DOHH2 (cell line): Measurements from ENCODE around the gene PTPRT.

Experiments used
- H3F3A ChIP-seq: fragments of 200-600 bp; sonication (generic), shearing (Covaris generic); 2 replicates; pipeline ENCODE4 v1.6.0; 2016; ENCODE audit warnings: antibody characterized with exemption, mild to moderate bottlenecking; ENCODE audit not compliant: control insufficient read depth, insufficient read depth
- H3K27ac ChIP-seq: fragments of 200-600 bp; sonication (generic); 2 replicates; pipeline ENCODE4 v1.5.1; 2014; ENCODE audit warnings: low read depth, mild to moderate bottlenecking, low read length, moderate library complexity
- H3K27me3 ChIP-seq: fragments of 200-600 bp; sonication (generic); 2 replicates; pipeline ENCODE4 v1.6.1; 2014; ENCODE audit warnings: mild to moderate bottlenecking, low read length, mixed read lengths; ENCODE audit not compliant: control insufficient read depth
- H3K36me3 ChIP-seq: fragments of 200-600 bp; sonication (generic); 2 replicates; pipeline ENCODE4 v1.6.1; 2014; ENCODE audit warnings: mild to moderate bottlenecking, low read length, moderate library complexity, mixed read lengths; ENCODE audit not compliant: control insufficient read depth
- H3K4me1 ChIP-seq: fragments of 200-600 bp; sonication (generic); 2 replicates; pipeline ENCODE4 v1.6.1; 2014; ENCODE audit warnings: mild to moderate bottlenecking, low read length, mixed read lengths; ENCODE audit not compliant: control insufficient read depth
- H3K4me2 ChIP-seq: fragments of 200-600 bp; sonication (generic); 2 replicates; pipeline ENCODE4 v1.6.0; 2014; ENCODE audit warnings: mild to moderate bottlenecking, low read length, moderate library complexity
- H3K4me3 ChIP-seq: fragments of 200-600 bp; sonication (generic); 2 replicates; pipeline ENCODE4 v1.5.1; 2014; ENCODE audit warnings: mild to moderate bottlenecking, low read length, mixed read lengths
- H3K79me2 ChIP-seq: fragments of 200-600 bp; sonication (generic); 2 replicates; pipeline ENCODE4 v1.6.1; 2014; ENCODE audit warnings: mild to moderate bottlenecking, low read length, mixed read lengths; ENCODE audit not compliant: control insufficient read depth
- H3K9me2 ChIP-seq: fragments of 200-600 bp; sonication (generic); replicated peaks from 2 replicates; pipeline ENCODE4 v1.6.1; 2014; ENCODE audit warnings: mild to moderate bottlenecking, low read length, mixed read lengths; ENCODE audit not compliant: control insufficient read depth
- H3K9me3 ChIP-seq: fragments of 200-600 bp; sonication (generic); 2 replicates; pipeline ENCODE4 v1.6.1; 2014; ENCODE audit warnings: antibody characterized with exemption, low read length, mixed read lengths; ENCODE audit not compliant: control insufficient read depth, insufficient read depth
- H4K20me1 ChIP-seq: fragments of 200-600 bp; sonication (generic); 2 replicates; pipeline ENCODE4 v1.6.0; 2014; ENCODE audit warnings: low read depth, mild to moderate bottlenecking, antibody characterized with exemption, low read length, moderate library complexity; ENCODE audit not compliant: control insufficient read depth, insufficient read depth
- CTCF ChIP-seq: fragments of 200-600 bp; sonication (generic); IDR thresholded peaks from one replicate; pipeline ENCODE4 v1.5.1; 2014; ENCODE audit warnings: antibody characterized with exemption, mild to moderate bottlenecking, low read depth, low read length; ENCODE audit not compliant: poor library complexity, severe bottlenecking
- EZH2phosphoT487 ChIP-seq: fragments of 200-600 bp; sonication (generic); IDR thresholded peaks from 2 replicates; pipeline ENCODE4 v1.6.1; 2017; ENCODE audit warnings: borderline replicate concordance, mild to moderate bottlenecking, antibody characterized with exemption, low read length, moderate library complexity, mixed read lengths

Gene PTPRT

GRCh38 chr20:42368910-42369309, 820.8 kb downstream of the PTPRT start:
- Histone ChIP-seq H3K36me3 (no peaks in the 10 kb centered on the region), H4K20me1 (no peaks in the 10 kb centered on the region), H3K79me2 (no peaks in the 10 kb centered on the region), H3K9me3 (no peaks in the 10 kb centered on the region), H3K4me2 (no peak overlapping the region), H3K9me2 (no peaks in the 10 kb centered on the region), H3F3A (no peaks in the 10 kb centered on the region), H3K27me3 (peaks cover 12% of the 10 kb centered on the region; the same call in 1 of the 2 replicates), H3K4me3 (no peak overlapping the region), H3K27ac (no peak overlapping the region), H3K4me1 (no peaks in the 10 kb centered on the region)
- TF ChIP-seq EZH2phosphoT487, result no peak
- TF ChIP-seq CTCF, result no peak

- Histone ChIP-seq H3F3A (no peaks in the 10 kb centered on the region), H3K36me3 (no peaks in the 10 kb centered on the region), H3K79me2 (no peaks in the 10 kb centered on the region), H3K9me3 (no peaks in the 10 kb centered on the region), H3K27ac (no peak overlapping the region), H3K4me1 (no peaks in the 10 kb centered on the region), H3K9me2 (no peaks in the 10 kb centered on the region), H3K4me2 (no peak overlapping the region), H3K27me3 (peaks cover 13% of the 10 kb centered on the region; the same call in 1 of the 2 replicates), H3K4me3 (no peak overlapping the region), H4K20me1 (no peaks in the 10 kb centered on the region)
- TF ChIP-seq EZH2phosphoT487 (no peak), CTCF (no peak)
These were observed 823.1 kb downstream of the PTPRT start for GRCh38 chr20:42366626-42367025.

- H3K4me2 ChIP-seq, result no peak overlapping the region
These were observed 825.3 kb downstream of the PTPRT start for GRCh38 chr20:42364446-42364845.

More at GRCh38 chr20:42364446-42364845, 825.3 kb downstream of the PTPRT start:
- Histone ChIP-seq H3F3A (no peaks in the 10 kb centered on the region), H4K20me1 (no peaks in the 10 kb centered on the region), H3K9me3 (no peaks in the 10 kb centered on the region), H3K79me2 (no peaks in the 10 kb centered on the region), H3K27ac (no peak overlapping the region), H3K9me2 (no peaks in the 10 kb centered on the region), H3K4me1 (no peaks in the 10 kb centered on the region), H3K27me3 (peaks cover 13% of the 10 kb centered on the region; the same call in 1 of the 2 replicates), H3K36me3 (no peaks in the 10 kb centered on the region), H3K4me3 (no peak overlapping the region)
- TF ChIP-seq CTCF (no peak), EZH2phosphoT487 (no peak)
